ENCODE results near the gene NSF.
"Not testable (repeated sequence)": the region's sequence is repeated elsewhere in the genome, so short reads cannot be mapped to it uniquely, and the experiment has no call there.

NSF gene

GRCh38 chr17:46780003-46780373, 189.5 kb downstream of the NSF start:
- no peak for DNase-seq

DNA sequence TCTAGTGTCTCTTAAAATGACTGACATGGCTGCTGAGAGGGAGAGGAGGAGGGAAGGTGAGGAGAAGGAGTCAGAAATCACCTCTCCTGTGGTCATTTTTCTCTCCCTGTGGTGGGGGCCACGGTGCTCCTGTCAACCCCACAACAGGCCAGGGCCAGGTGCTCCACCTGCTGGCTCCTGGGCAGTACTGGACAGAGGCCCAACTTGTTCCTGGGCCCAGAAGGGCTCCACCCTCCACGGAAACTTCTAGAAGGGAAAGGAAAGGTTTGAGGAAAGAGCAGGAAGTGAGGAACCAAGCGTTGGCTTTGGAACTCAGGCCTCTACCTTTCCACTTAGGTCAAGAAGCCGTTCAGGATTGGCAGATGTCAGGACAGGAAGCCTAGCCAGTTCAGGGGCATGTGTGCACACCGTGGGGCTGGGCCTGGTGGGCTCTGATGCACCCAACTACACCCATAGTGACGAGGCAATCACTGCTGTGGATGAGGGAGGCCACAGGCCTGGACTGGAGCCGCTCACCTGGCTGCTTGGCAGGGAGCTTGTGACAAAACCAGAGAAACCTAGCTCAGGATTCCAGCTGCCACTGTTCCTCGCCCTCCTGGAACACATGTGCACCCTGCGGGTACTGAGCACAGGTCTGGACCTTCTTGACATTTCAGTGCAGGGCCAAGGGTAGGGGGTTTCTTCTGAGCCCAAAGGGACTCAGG, 191.9 kb downstream of the NSF start:
- peak in 1 of 2 experiments; percentile 34 for DNase-seq

DNA sequence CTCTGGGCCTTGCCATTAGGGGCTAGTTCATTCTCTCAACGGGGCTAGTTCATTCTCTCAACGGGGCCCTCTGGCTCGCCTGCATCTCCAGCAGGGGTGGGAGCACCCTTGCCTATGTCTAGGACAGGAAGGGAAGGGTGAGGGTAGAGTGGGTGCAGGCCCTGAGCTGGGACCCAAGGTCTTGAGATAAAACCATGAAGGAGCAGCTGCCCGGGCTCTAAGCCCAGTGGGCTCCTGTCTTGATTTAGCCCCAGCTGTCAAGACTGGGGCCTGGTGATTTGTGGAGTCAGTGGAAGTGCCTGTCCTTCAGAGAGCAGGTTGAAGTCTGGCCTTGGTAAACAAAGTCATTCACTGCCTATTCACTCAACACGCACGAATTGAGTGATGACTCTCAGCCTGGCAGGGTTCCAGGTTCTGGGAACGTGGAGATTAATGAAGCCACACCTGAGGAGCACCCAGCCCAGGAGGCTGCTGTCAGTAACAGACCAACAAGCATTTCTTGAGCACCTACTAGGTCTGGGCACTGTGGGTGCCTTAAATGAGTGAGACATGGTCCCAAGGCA, 192.6 kb downstream of the NSF start:
- DNase-seq: no peak

GRCh38 chr17:46785696-46786095, 195.2 kb downstream of the NSF start:
- DNase-seq: no peak

DNA sequence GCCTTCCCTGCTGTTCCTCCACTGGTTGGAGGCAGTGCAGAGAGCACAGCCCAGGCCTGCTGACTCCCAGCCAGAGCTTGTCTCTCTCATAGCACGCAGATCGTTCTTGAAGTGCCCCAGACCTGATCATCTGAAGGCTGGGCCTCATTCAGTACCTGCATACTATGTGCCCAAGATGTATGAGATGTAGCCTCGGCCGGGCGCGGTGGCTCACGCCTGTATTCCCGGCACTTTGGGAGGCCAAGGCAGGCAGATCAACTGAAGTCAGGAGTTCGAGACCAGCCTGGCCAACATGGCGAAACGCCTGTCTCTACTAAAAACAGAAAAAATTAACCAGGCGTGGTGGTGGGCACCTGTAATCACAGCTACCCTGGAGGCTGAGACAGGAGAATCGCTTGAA, 197.0 kb downstream of the NSF start:
- DNase-seq: no peak

- DNase-seq: no peak
Measured at GRCh38 chr17:46788300-46788699, 197.8 kb downstream of the NSF start.

DNA sequence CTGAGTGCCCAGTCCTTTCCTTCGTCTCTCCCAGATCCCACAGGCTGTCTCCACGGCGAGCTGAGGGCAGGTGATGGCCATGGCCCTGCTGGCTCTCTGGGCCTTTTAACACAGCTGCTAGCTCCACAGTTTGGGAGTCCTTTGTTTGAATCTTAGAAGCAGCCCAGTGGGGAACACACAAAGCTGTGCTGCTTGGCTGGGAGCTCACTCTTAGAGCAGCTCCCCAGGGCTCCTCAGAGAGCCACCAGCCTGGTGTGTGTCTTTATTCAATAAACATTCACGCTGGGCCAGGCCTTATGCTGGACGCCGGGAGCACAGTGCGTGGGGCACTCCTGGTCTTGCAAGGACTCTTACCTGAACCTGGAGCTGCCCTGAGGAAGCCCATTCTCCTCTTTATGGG, 198.3 kb downstream of the NSF start:
- no peak for DNase-seq

DNA sequence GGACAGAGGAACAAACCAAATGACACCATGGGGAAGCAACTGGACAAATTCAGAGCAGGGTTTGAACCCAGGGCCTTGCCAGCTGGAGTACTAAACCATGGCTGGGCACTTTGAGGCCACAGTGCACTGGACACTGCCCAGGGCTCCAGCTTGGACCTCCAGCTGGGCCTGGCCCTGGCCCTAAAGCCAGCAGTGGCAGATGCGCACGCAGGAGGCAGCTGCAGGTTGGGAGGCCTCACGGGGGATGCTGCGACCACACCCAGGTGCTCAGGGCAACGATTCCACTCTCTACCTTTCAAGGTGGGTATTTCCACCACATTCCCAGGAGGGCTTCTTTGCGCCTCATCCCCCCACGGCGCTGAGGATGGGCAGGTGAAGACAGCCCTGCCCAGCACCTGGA, 199.1 kb downstream of the NSF start:
- DNase-seq: no peak

GRCh38 chr17:46790216-46790615, 199.7 kb downstream of the NSF start:
- no peak for DNase-seq

- DNase-seq: no peak
Measured at GRCh38 chr17:46791531-46791930, 201.1 kb downstream of the NSF start.

DNA sequence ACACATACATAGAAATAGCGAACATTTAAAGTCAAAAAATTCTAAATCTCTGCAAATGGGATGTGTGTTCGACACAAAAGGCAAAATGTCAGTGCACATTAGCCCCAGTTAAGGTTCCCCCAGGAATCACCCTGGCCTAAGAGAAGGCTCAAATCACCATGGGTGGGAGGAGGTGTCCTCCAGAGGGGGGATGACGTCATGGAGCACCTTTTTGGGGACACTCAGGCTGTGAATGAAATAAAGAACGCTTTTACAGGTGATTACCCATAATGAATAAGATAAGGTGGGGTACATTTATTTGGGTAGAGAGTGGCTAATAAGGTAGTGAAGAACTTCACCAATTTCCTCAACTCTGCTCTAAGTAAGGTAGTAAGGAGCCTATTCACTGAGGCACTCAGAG, 201.6 kb downstream of the NSF start:
- no peak for DNase-seq

DNA sequence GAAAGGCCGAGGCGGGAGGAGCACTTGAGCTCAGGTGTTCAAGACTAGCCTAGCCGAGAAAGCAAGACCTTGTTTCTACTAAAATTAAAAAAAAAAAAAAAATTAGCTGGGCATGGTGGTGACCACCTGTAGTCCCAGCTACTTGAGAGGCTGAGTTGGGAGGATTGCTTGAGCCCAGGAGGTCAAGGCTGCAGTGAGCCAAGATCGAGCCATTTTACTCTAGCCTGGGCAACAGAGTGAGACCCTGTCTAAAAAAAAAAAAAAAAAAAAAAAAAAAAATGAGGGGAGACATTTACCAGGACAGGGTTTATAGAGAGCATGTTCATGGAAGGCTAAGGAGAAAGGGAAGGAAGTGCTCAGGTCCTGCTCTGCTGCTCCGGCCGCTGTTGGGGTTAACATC, 202.6 kb downstream of the NSF start:
- DNase-seq: not testable (repeated sequence)

- no peak for DNase-seq
Measured at GRCh38 chr17:46793541-46793940, 203.1 kb downstream of the NSF start.

DNA sequence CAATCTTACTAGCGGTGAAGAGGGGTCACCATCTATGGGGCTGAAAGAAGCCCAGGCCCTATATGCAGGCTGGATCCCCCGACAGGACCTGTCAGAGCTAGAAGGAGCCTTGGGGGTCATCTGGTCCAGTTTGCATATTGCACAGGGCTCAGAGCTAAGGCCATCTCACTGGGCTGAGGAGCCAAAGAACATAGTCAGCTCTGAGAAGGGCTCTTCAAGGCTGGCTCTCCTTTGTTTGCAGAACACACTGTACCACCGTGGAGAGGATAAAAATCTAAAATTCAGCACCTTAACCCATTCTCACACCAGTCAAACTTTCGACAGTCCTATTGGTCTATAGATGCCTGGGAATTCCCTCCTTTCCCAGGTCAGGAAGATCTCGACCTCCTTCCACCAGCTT, 203.8 kb downstream of the NSF start:
- no peak for DNase-seq

DNA sequence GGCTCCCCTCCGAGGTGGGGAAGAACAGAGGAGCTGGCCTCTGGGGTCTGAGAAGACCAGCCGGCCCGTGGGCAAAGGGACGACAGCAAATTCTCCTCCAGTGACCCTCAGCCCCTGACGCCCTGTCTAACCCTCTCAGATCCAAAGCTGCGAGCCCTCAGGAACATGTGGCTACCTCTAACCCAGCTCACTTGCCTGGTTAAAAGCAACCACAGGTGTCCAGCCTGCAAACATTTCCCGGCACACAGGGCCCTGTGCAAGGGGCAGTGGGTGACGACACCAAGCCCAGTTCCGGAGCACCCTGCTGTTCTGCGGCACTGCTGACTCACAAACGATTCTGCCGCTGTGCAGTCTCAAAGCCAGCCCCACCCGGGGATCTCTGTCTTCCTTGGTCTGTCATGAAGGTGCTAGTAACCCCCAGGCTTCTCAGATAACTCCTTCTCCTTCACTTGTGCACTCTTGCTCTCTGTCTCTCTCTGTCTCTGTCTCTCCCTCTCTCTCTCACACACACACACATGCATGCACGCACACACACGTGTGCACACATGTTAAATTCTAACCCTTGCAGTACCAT, 205.0 kb downstream of the NSF start:
- no peak for DNase-seq

DNA sequence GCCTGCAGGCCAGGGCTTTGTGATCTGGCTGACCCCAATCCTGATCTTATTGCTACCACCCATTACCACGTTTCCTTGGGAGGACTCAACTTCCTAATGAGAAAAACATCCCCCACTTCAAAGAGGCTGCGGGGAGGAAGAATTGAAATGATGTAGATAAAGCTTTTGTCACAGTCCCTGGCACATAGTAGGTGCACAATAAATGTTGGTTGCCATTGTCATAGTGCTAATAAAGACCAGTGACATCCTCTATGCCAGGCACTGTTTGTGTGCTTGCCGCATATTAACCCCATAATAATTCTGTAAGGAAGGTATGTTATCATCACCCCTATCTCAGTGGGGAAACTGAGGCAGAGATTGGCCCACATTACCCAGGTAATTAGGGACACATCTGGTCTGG, 205.6 kb downstream of the NSF start:
- no peak for DNase-seq

DNA sequence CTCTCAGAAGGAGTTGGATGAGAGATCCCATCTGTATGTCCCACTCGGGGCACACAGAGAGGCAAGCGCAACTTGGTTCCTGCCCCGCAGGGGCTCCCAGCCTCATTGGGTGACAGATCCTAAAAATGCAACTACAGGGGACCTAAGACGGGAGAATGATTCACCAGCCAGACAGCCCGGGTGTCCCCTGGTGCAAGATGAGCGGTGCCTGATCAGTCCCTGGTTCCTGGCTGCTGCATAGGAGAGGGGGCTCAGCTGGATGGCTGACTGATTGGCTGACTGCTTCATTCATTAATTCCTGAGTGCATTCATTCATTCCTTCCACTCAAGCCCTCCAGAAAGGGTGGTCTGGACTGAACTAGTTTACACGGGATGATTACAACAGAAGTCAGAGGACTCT, 206.1 kb downstream of the NSF start:
- DNase-seq: no peak

GRCh38 chr17:46796956-46797530, 206.6 kb downstream of the NSF start:
- DNase-seq: no peak

DNA sequence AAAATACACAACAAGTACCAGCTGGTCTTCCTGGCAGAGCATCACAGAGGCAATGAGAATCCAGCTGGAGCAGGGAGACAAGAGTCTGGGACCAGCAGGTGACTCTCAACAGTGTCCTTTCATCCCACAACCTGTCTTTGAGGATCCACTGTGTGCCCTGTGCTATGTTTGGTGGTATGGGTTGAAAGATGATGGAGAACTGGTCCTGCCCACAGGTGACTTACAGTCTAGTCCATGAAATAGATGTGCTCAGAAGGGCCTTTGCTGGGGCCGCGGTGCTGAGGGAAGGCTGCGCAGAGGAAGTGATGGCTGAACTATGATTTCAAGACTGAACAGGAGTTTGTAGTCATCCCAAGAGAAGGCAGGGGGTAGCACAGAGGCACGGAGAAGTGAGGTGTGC, 210.1 kb downstream of the NSF start:
- DNase-seq: no peak

- no peak for DNase-seq
Measured at GRCh38 chr17:46802800-46803199, 212.3 kb downstream of the NSF start.

DNA sequence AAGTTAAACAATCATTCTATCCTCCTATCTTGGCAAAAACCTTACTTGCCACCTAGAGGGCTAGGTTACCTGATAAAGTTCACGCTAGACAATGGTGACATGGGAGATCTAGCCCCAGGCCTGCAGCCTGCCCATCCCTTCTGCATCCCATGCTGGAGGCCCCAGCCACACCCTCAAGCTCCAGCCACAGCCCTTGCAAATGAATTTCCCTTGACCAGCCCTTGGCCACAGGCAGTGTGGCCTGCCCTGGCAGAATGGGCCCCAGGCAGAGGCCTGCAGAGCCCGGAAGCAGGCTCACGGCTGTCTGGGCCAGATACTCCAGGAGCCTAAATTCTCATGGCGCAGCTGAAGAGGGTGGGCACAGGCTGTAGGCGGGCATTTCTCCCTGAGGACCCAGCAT, 213.1 kb downstream of the NSF start:
- DNase-seq: no peak

GRCh38 chr17:46805771-46806170, 215.3 kb downstream of the NSF start:
- no peak for DNase-seq
